ENCODE results near the gene HSBP1L1.

DNA sequence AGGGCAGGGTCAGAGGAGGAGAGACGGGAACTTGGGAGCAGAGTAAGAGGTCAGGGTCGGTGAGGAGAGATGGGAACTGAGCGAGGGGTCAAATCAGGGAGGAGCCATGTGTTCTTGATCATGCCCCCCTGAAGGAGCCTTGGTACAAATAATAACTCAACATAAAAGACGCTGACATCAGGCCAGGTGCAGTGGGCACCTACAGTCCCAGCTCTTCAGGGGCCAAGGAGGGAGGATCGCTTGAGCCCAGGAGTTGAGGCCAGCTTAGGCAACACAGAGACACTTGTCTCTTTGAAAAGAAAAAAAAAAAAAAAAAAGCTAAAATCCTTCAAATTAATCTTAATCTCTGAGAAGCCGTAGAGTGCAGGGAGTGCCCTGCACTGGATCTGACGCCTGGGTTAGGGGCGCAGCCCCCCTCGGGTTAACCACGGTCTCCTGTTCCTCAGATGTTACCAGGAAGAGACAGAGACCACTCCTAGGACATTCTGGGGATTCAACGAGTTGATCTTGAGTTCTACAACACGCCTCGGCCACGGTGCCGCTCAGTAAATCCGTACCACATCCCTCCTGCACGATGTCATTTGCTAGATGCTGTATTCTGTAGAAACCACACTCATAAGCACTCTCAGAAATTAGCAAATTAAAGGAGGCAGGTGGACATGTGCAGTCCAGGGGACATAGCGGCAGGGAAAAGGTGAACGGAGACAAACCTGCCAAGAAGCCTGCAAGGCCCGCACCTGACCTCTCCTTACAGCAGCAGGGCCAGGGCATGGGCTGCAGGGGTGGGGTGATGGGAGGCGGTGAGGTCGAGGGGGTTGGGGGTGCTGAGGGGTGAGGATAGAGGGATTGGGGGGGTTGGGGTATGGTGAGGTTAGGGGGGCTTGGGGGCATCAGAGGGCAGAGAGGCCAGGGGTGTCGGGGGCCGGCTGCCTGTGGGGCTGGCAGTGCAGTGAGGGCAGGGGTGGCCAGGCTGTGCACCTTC lies 42.2 kb upstream of the HSBP1L1 start:
- TF ChIP-seq, protein P1, sequence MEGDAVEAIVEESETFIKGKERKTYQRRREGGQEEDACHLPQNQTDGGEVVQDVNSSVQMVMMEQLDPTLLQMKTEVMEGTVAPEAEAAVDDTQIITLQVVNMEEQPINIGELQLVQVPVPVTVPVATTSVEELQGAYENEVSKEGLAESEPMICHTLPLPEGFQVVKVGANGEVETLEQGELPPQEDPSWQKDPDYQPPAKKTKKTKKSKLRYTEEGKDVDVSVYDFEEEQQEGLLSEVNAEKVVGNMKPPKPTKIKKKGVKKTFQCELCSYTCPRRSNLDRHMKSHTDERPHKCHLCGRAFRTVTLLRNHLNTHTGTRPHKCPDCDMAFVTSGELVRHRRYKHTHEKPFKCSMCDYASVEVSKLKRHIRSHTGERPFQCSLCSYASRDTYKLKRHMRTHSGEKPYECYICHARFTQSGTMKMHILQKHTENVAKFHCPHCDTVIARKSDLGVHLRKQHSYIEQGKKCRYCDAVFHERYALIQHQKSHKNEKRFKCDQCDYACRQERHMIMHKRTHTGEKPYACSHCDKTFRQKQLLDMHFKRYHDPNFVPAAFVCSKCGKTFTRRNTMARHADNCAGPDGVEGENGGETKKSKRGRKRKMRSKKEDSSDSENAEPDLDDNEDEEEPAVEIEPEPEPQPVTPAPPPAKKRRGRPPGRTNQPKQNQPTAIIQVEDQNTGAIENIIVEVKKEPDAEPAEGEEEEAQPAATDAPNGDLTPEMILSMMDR (IDR thresholded peaks at IDR 0.05 in 2 of 3, conservative IDR thresholded peaks at IDR 0.05 in 1 of 3; ENCODE audit: borderline replicate concordance in 1 of 3, insufficient read depth in 1 of 3, low read depth in 2 of 3, low read length in 2 of 3), result no peak
- TF ChIP-seq POLR2AphosphoS5 (IDR thresholded peaks at IDR 0.05; ENCODE audit: low read depth, low read length) (no peak), POLR2A (IDR thresholded peaks at IDR 0.05; ENCODE audit: borderline replicate concordance, extremely low read depth, insufficient read depth, insufficient read length) (no peak), SIN3A (IDR thresholded peaks at IDR 0.05; ENCODE audit: low read depth) (no peak), ZNF274 (IDR thresholded peaks at IDR 0.05; ENCODE audit: low read depth, low read length) (no peak), RAD21 (IDR thresholded peaks at IDR 0.05; ENCODE audit: low read depth) (no peak), CBX3 (IDR thresholded peaks at IDR 0.05; ENCODE audit: low read depth) (no peak)
- TF ChIP-seq, protein P2, sequence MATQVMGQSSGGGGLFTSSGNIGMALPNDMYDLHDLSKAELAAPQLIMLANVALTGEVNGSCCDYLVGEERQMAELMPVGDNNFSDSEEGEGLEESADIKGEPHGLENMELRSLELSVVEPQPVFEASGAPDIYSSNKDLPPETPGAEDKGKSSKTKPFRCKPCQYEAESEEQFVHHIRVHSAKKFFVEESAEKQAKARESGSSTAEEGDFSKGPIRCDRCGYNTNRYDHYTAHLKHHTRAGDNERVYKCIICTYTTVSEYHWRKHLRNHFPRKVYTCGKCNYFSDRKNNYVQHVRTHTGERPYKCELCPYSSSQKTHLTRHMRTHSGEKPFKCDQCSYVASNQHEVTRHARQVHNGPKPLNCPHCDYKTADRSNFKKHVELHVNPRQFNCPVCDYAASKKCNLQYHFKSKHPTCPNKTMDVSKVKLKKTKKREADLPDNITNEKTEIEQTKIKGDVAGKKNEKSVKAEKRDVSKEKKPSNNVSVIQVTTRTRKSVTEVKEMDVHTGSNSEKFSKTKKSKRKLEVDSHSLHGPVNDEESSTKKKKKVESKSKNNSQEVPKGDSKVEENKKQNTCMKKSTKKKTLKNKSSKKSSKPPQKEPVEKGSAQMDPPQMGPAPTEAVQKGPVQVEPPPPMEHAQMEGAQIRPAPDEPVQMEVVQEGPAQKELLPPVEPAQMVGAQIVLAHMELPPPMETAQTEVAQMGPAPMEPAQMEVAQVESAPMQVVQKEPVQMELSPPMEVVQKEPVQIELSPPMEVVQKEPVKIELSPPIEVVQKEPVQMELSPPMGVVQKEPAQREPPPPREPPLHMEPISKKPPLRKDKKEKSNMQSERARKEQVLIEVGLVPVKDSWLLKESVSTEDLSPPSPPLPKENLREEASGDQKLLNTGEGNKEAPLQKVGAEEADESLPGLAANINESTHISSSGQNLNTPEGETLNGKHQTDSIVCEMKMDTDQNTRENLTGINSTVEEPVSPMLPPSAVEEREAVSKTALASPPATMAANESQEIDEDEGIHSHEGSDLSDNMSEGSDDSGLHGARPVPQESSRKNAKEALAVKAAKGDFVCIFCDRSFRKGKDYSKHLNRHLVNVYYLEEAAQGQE (IDR thresholded peaks at IDR 0.05; ENCODE audit: low read depth), result no peak
